Type B pancreatic cell (in vitro differentiated cells): ENCODE measurements around the gene CXCR2. TPM values are rescaled to one million over a fixed set of nuclear protein-coding genes. Genes with fewer than 3 reads are reported as not detected.

Source experiments
- DNase-seq: peaks from one replicate; pipeline ENCODE4 v3.0.0; 2021; ENCODE audit warnings: mixed read lengths; ENCODE audit not compliant: unreplicated experiment; ENCODE audit errors: extremely low spot score
- H3K27ac Mint-ChIP-seq: 2 replicates; pipeline ENCODE4 v1.8.0; 2021; ENCODE audit warnings: mild to moderate bottlenecking, mixed read lengths
- H3K27me3 Mint-ChIP-seq: 2 replicates; pipeline ENCODE4 v1.8.0; 2021; ENCODE audit warnings: mixed read lengths
- H3K36me3 Mint-ChIP-seq: 2 replicates; pipeline ENCODE4 v1.8.0; 2021; ENCODE audit warnings: mixed read lengths
- H3K4me1 Mint-ChIP-seq: one replicate; pipeline ENCODE4 v1.8.0; 2021; ENCODE audit warnings: mixed read lengths; ENCODE audit not compliant: unreplicated experiment
- H3K4me3 Mint-ChIP-seq: 2 replicates; pipeline ENCODE4 v1.8.0; 2021; ENCODE audit warnings: mild to moderate bottlenecking, mixed read lengths
- H3K9me3 Mint-ChIP-seq: 2 replicates; pipeline ENCODE4 v1.8.0; 2021; ENCODE audit warnings: mixed read lengths
- CTCF ChIP-seq: fragments of 200-600 bp; sonication (generic); conservative IDR thresholded peaks from 2 replicates; pipeline ENCODE4 v1.5.0; 2021; ENCODE audit warnings: antibody characterized with exemption, mild to moderate bottlenecking
- long read RNA-seq: library from polyadenylated mRNA; unstranded; transcript quantifications from one replicate; pipeline ENCODE4 v2.0.0, GENCODE V29; 2020
- total RNA-seq: library from RNA; stranded (reverse); gene quantifications from 2 replicates; pipeline ENCODE4 v1.2.1, GENCODE V29; 2021; ENCODE audit warnings: low replicate concordance

Gene CXCR2
- total RNA-seq, result not detected in 2 replicates
- long read RNA-seq, result 0 reads

- no peak for DNase-seq
- no peaks in the 10 kb centered on the region for H3K36me3 Mint-ChIP-seq
- no peak for TF ChIP-seq CTCF
- peaks cover 8% of the 10 kb centered on the region for H3K9me3 Mint-ChIP-seq
- no peak within 1 kb of the TSS for H3K4me3 Mint-ChIP-seq
- no peaks in the 10 kb centered on the region for H3K4me1 Mint-ChIP-seq
- H3K27me3 Mint-ChIP-seq, result peaks cover 10% of the 10 kb centered on the region
- no peak within 1 kb of the TSS for H3K27ac Mint-ChIP-seq
These were observed at the start of gene CXCR2 for GRCh38 chr2:218125626-218126080. Gene CXCR2, plus strand, starts transcription at chr2:218126028. Its CDS starts 8,774 bp downstream, at chr2:218134802.

GRCh38 chr2:218077464-218078216 is 48.2 kb upstream of the CXCR2 start:
- H3K27me3 Mint-ChIP-seq, result peaks cover 20% of the 10 kb centered on the region
- DNase-seq, result no peak
- no peak overlapping the region for H3K27ac Mint-ChIP-seq
- no peak for TF ChIP-seq CTCF
- H3K4me1 Mint-ChIP-seq, result no peaks in the 10 kb centered on the region
- no peak overlapping the region for H3K4me3 Mint-ChIP-seq
- no peaks in the 10 kb centered on the region for H3K9me3 Mint-ChIP-seq
- H3K36me3 Mint-ChIP-seq, result no peaks in the 10 kb centered on the region

GRCh38 chr2:218079943-218080913 is 45.6 kb upstream of the CXCR2 start:
- DNase-seq, result no peak
- Mint-ChIP-seq H3K9me3 (no peaks in the 10 kb centered on the region), H3K36me3 (no peaks in the 10 kb centered on the region), H3K4me1 (no peaks in the 10 kb centered on the region), H3K27ac (no peak overlapping the region), H3K4me3 (no peak overlapping the region), H3K27me3 (peaks cover 14% of the 10 kb centered on the region)
- no peak for TF ChIP-seq CTCF

GRCh38 chr2:218081063-218081462 is 44.8 kb upstream of the CXCR2 start:
- H3K27ac Mint-ChIP-seq, result no peak overlapping the region
- H3K4me3 Mint-ChIP-seq, result no peak overlapping the region
- H3K9me3 Mint-ChIP-seq, result peaks cover 1% of the 10 kb centered on the region
- DNase-seq, result no peak
- H3K27me3 Mint-ChIP-seq, result peaks cover 13% of the 10 kb centered on the region
- H3K36me3 Mint-ChIP-seq, result no peaks in the 10 kb centered on the region
- TF ChIP-seq CTCF, result no peak
- H3K4me1 Mint-ChIP-seq, result no peaks in the 10 kb centered on the region

GRCh38 chr2:218081695-218082094 is 44.1 kb upstream of the CXCR2 start:
- H3K27ac Mint-ChIP-seq, result no peak overlapping the region
- no peak for TF ChIP-seq CTCF
- no peak for DNase-seq
- no peaks in the 10 kb centered on the region for H3K4me1 Mint-ChIP-seq
- H3K4me3 Mint-ChIP-seq, result no peak overlapping the region
- H3K36me3 Mint-ChIP-seq, result no peaks in the 10 kb centered on the region
- peaks cover 16% of the 10 kb centered on the region for H3K27me3 Mint-ChIP-seq
- peaks cover 7% of the 10 kb centered on the region for H3K9me3 Mint-ChIP-seq
